Activated CD4-positive, alpha-beta T cell treated with anti-CD3 and anti-CD28 coated beads, Interleukin-2, amount 50 U/mL, for 24 hours (primary cell): ENCODE results near the gene ZKSCAN5.
A peak's percentile ranks its signal among the peaks of the same experiment; 100 is the strongest.
"Not testable (repeated sequence)": the region's sequence is repeated elsewhere in the genome, so short reads cannot be mapped to it uniquely, and the experiment has no call there.

Experiments
- DNase-seq, 2 donors: peaks; one replicate each; pipeline ENCODE4 v3.0.0-alpha.2; 2020; ENCODE audit warnings: low read depth in 1 of 2, low spot score in 1 of 2

ZKSCAN5 gene

GRCh38 chr7:99551767-99552463 is 47.5 kb downstream of the ZKSCAN5 start, which contains the start of gene FAM200A:
Gene FAM200A, minus strand, starts transcription at chr7:99552114. Its CDS starts 3,707 bp downstream, at chr7:99548407.
- DNase-seq, result peak; percentile 65 to 81

- DNase-seq, result no peak
These were observed 48.6 kb downstream of the ZKSCAN5 start for GRCh38 chr7:99553039-99553438.

- no peak for DNase-seq
These were observed 50.5 kb downstream of the ZKSCAN5 start for GRCh38 chr7:99554939-99555338.

GRCh38 chr7:99557196-99557607 is 52.7 kb downstream of the ZKSCAN5 start:
- DNase-seq, result no peak

GRCh38 chr7:99557940-99558305 is 53.5 kb downstream of the ZKSCAN5 start:
- no peak for DNase-seq

- DNase-seq, result peak; percentile 79 to 83
These were observed 54.1 kb downstream of the ZKSCAN5 start, which contains the start of gene ZNF655 for GRCh38 chr7:99558306-99559174. Gene ZNF655, plus strand, starts transcription at chr7:99558642. Its CDS starts 1,918 bp downstream, at chr7:99560560.

GRCh38 chr7:99559175-99559915 is 54.9 kb downstream of the ZKSCAN5 start:
- DNase-seq, result no peak

- DNase-seq, result no peak
These were observed 56.6 kb downstream of the ZKSCAN5 start for GRCh38 chr7:99560834-99561736.

- DNase-seq, result no peak
These were observed 57.2 kb downstream of the ZKSCAN5 start for GRCh38 chr7:99561737-99562051.

GRCh38 chr7:99562114-99562784 is 57.8 kb downstream of the ZKSCAN5 start:
- no peak for DNase-seq

- DNase-seq, result peak in 1 of 2 donors; percentile 47
These were observed 58.4 kb downstream of the ZKSCAN5 start for GRCh38 chr7:99562832-99563231.

GRCh38 chr7:99563650-99564049 is 59.2 kb downstream of the ZKSCAN5 start:
- no peak for DNase-seq

- not testable (repeated sequence) for DNase-seq
These were observed 64.3 kb downstream of the ZKSCAN5 start for GRCh38 chr7:99568770-99569169.

GRCh38 chr7:99571768-99572167 is 67.3 kb downstream of the ZKSCAN5 start:
- no peak for DNase-seq

GRCh38 chr7:99573257-99573656 is 68.8 kb downstream of the ZKSCAN5 start:
- no peak for DNase-seq

GRCh38 chr7:99576251-99576650 is 71.8 kb downstream of the ZKSCAN5 start:
- no peak for DNase-seq

- DNase-seq, result no peak
These were observed 75.0 kb downstream of the ZKSCAN5 start for GRCh38 chr7:99579281-99579955.

GRCh38 chr7:99579956-99580777 is 75.7 kb downstream of the ZKSCAN5 start:
- peak; percentile 19 for DNase-seq
